DMS53 treated with DMSO at 0.1 percent for 48 hours (cell line): Measurements from ENCODE around the gene TCTN2.

Experiments used
- DNase-seq: peaks from one replicate; lab custom pipeline; 2025; ENCODE audit not compliant: unreplicated experiment; lab: John Stamatoyannopoulos, UW

Gene TCTN2

DNA sequence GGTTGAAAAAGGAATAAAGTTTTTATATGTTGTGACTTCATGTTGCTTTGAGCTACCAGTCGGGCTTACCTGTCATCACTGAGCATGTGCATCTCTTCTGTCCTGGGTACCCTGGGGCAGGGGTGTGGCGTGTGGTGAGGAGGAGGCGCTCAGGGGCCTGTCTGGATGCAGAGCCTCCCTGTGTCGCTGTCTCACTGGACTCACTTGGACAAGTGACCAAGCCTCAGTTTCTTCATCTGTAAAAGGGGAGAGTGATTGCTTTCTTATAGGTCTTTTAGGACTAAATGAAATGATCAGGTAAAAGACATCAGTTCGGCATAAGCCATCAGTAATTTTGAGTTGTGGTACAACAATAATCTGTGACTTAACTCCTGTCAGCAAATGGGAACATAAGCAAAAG is 63.4 kb downstream of the TCTN2 start:
- DNase-seq, result no peak

DNA sequence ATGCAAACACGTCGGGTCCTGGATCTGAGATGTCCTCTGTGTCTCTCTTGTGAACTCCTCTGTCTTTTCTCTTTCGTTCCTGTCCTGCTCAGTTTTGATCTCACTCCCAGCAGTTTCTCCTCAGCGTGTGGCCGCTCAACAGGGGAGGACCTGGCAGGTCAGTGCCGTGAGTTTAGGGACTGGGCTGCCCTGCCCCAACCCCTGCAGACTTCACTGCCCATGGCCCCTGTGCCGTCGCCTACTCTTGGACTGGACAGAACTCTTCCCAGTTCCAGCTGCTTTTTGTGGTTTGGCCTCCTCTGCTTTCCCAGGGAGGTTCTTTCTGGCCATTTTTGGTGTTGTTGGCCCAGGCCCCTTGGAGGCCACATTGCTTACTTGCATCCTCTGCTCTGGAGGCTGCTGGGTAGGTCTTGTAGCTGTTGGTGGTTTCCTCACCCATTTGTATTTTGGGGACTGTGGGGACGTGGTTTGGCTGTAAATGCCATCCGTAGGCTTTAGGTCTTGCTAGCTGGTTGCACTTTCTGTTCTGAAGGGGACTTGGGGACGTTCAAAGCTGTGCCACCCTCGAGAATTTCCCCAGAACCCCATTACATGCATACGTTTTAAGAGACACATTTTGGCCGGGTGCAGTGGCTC is 71.1 kb downstream of the TCTN2 start:
- no peak for DNase-seq

DNA sequence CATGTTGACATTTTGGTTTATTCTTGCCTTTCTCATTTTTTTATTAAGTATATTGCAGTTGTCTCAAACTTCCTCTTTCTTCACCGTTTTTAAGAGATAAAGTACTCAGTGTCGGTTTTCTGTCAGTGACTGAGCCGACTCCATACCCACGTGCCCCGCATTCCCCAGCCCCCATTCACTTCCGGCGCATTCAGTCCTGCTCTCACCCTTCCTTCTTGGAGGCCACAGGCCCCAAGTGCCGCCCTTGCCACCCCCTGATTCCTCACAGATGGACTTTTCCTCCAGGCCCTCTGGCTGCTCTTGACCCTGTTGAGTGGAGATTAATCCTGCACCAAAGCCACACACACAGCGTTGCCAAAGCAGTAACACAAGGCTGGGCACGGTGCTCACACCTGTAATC is 72.1 kb downstream of the TCTN2 start:
- DNase-seq, result no peak

DNA sequence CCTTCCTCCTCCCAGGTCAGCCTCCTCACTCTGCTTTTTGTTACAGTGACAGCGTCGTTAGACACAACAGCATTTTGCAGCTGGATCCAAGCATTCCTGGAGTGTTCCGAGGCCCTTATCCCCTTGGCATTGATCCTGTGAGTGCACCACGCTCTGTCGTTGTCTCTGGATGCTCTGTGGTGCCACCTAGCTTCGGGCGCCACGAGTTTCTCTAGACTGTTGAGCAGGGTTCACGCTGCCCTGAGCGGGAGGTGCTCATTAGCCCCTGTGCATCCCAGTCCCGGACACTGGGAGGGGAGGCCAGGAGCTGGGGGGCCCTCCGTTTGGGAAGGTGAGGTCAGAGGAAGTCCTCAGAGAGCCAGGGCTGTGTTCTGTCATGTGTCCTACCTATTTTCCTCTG is 73.9 kb downstream of the TCTN2 start:
- no peak for DNase-seq

DNA sequence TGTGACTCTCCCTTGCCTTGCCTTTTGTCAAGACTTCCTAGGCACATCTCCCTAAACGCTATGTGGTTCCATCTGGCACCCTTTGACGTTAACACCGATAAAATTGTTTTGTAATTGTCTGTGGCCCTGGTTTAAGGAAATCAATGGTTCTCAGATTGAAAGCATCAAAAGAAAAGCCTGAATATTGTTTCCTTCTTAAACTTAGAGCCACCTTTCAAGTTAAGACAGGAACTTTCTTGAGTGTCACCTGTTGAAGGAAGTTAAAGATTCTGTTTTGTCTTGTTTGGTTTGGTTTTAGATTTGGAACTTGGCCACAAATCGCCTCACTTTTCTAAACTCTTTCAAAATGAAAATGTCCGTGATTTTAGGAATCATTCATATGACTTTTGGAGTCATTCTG is 76.4 kb downstream of the TCTN2 start:
- no peak for DNase-seq

DNA sequence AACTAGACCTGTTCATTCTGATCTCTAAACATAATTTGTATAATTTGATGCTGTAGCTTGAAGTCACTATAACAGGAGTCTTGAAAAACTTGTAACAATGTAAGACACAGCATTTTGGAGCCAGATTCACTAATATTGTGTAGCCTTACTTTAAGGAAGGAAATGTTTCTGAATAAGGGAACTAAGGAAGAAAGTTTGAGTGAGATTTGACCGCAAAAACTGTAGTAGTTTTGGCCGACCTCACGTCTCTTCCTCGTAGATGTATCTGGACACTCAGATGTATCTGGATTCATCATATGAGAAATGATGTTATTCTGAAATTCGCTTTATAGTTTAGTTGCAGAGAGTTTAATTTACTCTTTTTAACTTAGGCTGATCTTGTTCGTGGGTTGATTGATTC is 77.2 kb downstream of the TCTN2 start:
- no peak for DNase-seq

DNA sequence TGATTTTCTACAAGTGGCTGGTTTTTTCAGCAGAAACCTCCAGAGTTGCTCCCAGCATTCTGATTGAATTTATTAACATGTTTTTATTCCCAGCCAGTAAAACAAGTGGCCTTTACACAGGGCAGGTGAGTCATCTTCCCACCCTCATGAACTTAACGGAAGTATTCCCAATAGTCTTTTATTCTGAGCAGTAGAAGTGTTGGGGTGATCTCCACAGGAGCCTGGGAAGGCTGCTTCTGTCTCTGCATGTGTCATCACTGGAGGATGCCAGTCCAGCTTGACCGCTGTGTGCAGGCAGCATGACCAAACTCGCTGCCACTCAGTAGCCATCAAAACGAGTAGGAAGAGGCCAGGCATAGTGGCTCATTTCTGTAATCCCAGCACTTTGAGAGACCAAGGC is 77.7 kb downstream of the TCTN2 start:
- DNase-seq, result no peak

DNA sequence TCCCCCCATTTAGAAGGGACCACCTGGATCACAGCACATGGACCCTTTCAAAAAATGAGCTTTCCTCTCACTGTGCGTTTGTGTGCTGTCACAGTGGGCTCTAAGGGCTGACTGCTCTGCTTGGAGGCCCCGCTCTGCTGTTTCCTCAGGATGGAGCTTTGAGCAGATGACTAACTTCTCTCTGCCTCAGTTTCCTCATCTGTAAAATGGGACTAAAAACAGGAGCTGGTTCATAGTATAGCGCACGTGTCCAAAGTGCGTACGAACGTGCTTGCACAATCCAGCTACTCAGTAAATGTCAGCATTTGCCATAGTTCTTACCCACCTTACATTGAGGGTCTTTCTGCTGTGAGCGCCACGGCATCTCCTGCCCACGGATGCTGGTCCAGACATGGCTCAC is 78.4 kb downstream of the TCTN2 start:
- no peak for DNase-seq

DNA sequence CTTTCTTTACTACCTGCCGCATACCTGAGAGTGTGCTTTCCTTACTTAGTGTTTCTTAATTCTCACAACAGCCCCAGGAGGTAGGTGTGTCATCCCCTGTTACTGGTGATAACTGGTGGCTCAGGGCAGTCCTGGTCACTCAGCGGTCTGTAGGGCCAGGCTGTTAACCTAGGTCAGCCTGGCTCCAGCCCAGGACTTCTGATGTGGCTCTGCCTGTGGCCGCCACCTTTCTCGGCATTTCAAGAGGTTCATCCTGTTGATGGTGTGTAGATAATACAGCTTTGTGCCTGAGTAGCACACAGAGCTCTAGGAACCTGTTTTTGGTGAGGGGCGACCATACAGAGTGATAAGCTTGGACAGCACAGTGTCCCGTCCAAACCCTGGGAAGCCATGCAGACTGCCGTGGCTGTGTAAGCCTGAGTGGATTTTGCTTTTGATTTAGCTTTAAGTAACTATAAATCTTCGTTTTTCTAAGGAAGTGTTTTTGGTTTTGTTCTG is 79.3 kb downstream of the TCTN2 start:
- no peak for DNase-seq

DNA sequence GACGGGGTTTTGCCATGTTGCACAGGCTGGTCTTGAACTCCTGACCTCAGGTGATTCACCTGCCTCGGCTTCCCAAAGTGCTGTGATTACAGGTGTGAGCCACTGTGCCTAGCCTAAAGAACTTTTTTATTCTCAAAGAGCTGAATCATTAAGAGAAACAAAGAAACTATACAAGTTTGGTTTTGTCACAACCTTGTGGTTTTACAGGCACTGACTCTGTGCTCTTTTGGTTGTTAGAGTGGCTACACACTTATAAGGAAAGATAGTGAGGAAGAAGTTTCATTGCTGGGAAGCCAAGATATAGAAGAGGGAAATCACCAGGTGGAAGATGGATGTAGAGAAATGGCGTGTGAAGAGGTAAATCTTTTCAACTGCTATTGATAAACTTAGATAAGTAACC is 81.1 kb downstream of the TCTN2 start:
- no peak for DNase-seq

DNA sequence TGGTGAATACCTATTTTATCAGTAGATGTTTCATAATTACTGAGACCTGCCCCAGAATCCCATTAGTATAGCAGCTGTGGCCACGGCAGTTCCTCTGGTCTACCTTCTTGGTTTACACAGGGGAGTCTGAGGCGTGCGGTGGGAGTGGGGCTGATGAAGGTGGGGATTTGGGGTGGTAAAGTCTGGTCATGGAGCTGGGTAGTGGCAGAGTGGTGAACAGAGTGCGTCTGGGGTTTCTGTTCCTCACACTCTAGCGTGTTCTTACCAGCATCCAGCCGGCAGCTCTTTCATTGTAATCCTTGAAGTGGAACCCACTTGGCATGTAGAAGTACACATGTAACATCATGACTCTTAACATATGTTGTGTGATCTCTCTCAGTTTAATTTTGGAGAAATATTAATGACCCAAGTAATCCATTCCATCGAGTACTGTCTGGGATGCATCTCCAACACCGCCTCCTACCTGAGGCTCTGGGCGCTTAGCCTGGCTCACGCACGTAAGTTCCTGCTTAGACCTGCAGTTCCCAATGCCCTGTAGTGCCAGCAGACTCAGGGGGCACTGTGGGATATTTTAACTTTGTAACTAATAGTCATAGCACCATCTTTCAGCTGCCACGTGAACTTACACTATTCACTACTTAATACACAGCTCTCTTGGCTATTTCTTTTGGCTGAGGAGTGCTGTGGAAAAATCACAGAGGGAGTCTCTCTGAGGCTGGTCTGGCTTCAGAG is 83.3 kb downstream of the TCTN2 start:
- no peak for DNase-seq

DNA sequence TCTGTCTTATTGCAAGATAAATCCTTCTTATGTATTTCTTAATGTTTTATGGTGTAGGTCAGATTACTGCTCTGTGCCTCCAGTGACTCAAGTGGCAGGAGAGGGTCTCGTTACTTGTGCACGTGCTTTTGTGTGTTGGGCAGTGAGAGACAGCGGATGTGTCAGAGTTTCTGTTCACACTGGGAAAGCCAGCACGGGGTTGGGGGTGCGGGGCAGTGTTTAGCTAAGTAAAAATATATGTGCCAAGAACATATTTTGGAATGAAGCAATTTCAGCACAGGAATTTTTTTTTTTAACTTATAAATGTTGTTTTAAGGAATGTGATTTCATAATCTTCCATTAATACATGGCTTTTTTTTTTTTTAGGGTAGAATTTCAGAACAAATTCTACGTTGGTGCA is 86.6 kb downstream of the TCTN2 start:
- no peak for DNase-seq
